GM19193 (cell line): ENCODE measurements around the gene SRGAP1.

Experiments
- POLR2A ChIP-seq: IDR thresholded peaks from 4 replicates; pipeline ENCODE4 v1.6.1; 2011; ENCODE audit not compliant: insufficient read depth, insufficient read length; ENCODE audit errors: extremely low read depth

Gene SRGAP1

GRCh38 chr12:63911341-63911740, 66.8 kb downstream of the SRGAP1 start:
- TF ChIP-seq POLR2A: no peak

DNA sequence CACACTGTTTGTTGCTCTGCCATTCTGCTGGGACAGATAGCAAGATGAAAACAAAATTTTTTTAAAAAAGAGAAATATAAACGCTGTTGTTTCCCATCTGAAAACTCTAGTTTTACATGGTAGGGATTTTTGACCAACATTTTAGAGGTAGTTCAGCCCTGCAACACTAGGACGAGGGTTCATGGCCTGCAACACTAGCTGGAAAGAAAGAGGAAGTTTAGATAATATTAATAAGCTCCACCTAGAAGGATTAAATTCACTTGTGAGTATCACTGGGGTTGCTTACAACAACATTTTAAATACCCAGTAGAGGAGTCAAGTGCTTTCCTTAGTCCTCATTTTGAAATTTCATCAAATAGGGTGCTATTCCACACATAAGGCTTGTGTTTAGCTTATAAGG, 68.2 kb downstream of the SRGAP1 start:
- no peak for TF ChIP-seq POLR2A

DNA sequence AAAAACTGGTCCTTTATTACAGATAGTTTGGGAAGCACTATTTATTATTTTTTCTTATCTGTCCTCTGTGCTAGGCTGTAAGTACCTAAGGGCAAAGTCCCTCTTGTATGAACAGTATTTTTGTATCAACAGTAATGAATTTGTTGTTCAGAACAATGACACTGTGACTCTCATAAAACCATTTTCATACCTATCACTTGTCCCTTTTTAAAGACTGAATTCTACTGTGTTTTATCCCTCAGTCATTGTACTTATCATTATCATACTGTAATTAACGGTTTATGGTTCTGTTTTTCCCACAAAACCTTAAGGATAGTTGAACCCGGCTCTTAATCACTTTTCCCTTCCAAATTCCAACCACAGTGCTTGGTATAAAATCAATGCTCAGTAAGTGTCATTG, 69.4 kb downstream of the SRGAP1 start:
- TF ChIP-seq POLR2A: no peak

DNA sequence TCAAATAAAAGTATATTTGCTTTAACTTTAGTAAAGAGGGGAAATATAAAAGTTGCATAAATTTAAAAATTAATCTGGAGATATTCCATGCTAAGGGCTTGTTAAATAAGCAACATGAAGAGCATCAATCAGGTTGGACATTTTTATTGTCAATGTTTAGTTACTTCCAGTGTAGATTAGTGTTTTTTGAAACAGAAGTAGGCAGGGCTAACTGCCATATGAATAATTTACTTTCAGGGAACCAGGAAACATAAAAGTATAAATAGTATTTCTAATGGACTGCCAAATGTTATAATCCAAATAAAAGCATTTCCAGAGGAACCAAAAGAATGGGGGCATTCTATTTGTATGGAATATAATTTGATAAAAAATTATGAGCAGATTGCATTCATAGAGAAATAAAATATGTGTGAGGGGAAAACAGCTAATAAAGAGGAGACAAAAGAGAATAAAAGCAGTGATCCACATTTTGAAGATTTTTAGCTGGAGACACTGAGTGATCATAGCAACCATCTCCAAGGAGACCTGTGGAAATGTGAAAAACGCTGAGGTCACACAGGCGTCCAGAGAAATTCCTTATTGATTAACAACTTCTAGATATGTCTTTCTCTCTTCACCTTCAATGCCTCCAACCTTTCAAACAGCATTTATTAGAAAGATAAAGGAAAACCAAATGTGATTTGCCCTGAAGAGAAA, 70.8 kb downstream of the SRGAP1 start:
- no peak for TF ChIP-seq POLR2A

DNA sequence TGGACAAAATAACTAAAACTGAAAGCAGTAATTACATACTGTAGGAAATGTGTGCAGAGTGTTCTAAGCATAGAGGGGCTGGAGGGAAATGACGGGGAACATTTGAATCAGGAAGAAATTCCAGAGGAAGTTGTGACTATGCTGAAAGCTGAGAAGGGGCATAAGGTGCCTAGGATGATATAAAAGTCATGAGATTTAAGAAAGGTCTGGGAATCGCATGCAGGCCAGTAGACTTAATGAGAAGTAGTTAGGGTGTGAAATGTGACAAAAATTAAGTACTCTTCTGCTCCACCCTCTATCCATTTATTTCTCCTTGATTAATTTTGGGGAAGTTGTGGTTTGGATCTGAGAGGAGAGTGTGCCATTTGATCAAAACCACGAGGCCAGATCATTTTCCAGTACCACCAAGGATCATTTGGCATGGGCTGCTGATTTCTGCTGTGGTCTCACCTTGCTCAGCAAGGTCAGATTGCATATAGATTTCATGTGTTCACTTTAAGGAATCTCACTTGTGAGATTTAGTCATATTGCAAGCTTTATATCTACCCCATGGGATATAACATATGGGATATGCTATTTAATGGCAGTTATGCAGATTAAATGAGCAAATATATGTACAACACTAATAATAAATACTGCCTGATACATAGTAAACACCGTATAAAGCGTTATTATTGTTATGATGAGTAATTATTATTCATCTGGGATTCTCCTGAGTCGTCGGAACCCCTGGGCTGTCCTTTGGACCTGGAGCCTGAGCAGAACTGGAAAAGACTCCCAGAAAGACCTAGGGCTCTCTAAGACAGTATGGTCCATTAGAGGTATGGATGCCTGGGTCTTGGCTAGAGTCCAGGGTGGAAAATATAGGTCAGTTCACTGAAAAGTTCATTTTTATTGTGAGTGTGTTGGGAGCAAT, 72.3 kb downstream of the SRGAP1 start:
- TF ChIP-seq POLR2A: no peak

DNA sequence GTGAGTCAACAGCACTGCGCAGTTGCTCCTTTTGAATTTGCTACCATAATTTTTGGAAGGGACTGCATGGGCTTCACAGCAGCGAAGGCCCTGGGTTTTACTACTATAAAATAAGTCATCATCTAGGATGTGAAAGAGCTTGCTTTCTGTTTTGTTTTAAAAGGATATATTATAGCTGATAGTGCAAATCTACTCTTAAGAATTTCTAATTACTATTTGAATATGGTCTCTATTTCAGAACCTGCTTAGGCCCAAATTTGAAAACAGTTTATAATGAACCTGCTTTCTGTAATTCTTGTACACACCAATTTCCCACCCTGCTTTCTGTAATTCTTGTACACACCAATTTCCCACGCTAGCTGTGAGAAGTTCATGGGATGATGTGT, 73.0 kb downstream of the SRGAP1 start:
- no peak for TF ChIP-seq POLR2A

- no peak for TF ChIP-seq POLR2A
Observed at GRCh38 chr12:63917864-63918799, 73.6 kb downstream of the SRGAP1 start.

- TF ChIP-seq POLR2A: no peak
Observed at GRCh38 chr12:63918800-63919300, 74.3 kb downstream of the SRGAP1 start.

- no peak for TF ChIP-seq POLR2A
Observed at GRCh38 chr12:63919756-63920155, 75.3 kb downstream of the SRGAP1 start.

GRCh38 chr12:63921157-63921556, 76.7 kb downstream of the SRGAP1 start:
- no peak for TF ChIP-seq POLR2A

DNA sequence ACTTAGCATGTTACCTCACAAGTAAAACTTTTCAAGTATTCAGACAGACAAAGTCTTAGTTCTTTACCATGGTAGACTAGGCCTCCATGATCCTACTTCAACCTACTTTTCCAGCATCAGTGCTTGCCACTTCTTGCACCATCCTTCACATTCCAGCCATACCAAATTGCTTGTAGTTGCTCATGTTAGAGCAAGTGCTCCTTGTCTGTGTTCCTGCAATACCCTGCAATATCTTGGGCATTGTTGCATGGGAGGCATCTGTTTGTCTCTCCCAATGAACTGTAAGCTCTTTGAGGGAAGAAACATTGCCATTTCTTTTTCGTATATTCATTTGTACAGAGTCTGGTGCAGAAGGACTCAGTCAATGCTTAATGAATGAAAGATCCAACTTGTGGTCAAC, 78.0 kb downstream of the SRGAP1 start:
- no peak for TF ChIP-seq POLR2A

DNA sequence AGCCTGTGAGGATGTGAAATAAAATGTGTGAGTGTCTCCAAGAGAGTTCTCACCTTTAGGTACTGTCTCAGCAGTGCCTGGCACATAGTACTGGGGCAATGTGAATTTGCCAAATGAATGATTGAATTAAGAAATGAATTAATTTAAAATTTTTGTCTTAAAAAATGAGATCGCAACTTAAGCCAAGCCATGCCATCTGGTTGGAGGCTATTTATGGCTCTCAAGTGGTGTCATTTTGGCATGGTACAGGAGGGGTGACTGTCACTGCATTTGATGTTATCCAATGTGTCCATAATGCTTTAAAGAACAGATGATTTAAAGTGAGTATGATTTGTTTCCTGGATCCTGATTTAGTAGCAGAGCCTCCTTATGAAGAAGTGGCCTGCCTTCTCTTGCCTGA, 80.3 kb downstream of the SRGAP1 start:
- TF ChIP-seq POLR2A: no peak

DNA sequence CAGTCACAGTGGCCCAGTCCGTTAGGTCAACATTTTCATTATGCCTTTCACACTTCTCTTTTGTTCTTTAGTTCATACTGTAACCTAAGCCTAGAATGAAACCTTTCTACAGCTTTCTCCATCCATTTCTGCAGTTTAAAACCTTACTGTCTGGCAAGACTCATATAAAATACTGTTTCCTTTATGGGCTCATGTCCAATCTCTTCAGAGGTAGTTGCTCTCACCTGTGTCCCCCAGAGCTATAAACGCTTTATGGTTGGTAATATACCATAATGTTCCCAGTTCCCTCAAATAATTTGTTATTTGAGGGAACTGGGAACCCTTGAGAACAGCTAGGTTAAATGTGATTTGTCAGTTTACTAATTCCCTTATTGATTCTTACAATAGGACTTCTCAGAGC, 83.0 kb downstream of the SRGAP1 start:
- no peak for TF ChIP-seq POLR2A

DNA sequence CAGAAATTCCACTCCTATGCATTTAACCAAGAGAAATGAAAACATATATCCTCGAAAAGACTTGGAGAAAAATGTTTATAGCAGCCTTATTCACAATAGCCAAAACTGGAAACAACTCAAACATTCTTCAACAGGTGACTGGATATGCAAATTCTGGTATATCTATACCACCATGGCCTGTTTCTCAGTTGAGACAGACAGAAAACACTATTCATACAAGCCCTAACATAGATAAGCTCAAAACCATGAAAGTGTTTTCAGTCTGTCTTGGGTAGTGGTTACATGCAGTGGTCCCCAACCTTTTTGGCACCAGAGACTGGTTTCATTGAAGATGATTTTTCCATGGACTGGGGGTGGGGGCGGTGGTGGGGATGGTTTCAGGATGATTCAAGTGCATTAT, 83.8 kb downstream of the SRGAP1 start:
- no peak for TF ChIP-seq POLR2A

DNA sequence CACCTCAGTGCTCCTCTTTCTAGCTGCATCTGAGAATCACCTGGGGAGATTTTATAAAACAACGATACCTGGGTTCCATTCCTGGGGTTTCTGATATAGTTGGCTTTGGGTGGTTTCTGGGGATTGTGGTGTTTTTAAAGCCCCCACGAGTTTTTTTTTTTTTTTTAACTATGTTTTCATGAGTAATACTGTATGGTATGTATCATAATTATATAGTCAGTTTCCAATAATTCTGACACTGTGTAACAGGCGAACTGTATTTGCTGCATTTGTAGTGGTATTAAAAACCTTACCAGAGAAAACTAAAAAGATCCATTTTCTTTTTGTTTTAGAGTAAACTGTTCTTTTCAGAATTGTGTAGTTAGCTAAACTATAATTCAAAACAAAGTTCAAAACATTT, 84.9 kb downstream of the SRGAP1 start:
- TF ChIP-seq POLR2A: no peak
